NCI-H1092 (cell line): ENCODE results near the gene AKR7A3.
"Not testable (repeated sequence)": the region's sequence is repeated elsewhere in the genome, so short reads cannot be mapped to it uniquely, and the experiment has no call there.

Experiments
- DNase-seq: peaks from one replicate; lab custom pipeline; 2025; lab: John Stamatoyannopoulos, UW

Gene AKR7A3

GRCh38 chr1:19288324-19289241 is at the start of gene AKR7A3:
Gene AKR7A3 (minus strand): TSS chr1:19288770. CDS start chr1:19288709, 61 bp downstream.
- DNase-seq: not testable (repeated sequence)

- DNase-seq: no peak
These were observed 49.8 kb upstream of the AKR7A3 start for GRCh38 chr1:19338323-19338762.

DNA sequence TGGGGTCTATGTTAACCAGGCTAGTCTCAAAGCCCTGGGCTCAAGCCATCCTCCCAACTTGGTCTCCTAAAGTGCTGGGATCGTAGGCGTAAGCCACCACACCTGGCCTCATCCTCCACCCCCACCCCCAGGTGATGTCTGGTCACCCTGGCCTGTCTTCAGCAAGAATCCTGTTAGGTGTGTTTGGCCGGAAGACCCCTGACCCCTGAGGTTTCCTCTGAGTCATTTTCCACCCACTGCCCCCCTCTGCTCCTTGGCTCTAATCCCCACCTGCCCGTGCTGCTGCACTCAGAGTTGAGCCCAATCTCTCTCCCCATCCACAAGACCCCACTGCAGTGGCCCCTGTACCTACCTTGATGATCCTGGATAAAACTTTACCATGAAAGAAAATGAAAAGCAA is 48.7 kb upstream of the AKR7A3 start:
- no peak for DNase-seq

DNA sequence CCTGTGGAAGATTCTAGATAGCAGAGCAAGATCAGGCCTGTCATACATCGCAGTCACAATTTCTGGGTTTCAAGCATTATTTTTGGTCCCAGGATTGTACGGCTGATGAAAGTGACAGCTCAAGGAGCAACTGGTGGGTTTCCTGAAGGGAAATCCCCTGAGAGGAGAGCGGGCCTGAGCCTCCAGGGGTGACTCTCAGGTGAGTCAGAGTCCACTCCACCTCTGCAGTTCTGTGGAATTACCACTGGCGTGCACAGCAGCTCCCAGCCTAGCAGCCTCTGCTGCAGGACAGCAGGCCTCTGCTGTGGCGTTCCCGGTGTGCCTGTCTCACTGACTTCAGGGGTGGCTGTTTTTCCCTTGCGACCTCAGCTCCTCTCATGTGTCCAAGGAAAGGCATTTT is 48.0 kb upstream of the AKR7A3 start:
- DNase-seq: no peak

GRCh38 chr1:19333587-19334354 is 45.2 kb upstream of the AKR7A3 start:
- no peak for DNase-seq

- DNase-seq: no peak
These were observed 44.3 kb upstream of the AKR7A3 start for GRCh38 chr1:19332832-19333231.

- DNase-seq: no peak
These were observed 42.8 kb upstream of the AKR7A3 start for GRCh38 chr1:19331262-19331878.

DNA sequence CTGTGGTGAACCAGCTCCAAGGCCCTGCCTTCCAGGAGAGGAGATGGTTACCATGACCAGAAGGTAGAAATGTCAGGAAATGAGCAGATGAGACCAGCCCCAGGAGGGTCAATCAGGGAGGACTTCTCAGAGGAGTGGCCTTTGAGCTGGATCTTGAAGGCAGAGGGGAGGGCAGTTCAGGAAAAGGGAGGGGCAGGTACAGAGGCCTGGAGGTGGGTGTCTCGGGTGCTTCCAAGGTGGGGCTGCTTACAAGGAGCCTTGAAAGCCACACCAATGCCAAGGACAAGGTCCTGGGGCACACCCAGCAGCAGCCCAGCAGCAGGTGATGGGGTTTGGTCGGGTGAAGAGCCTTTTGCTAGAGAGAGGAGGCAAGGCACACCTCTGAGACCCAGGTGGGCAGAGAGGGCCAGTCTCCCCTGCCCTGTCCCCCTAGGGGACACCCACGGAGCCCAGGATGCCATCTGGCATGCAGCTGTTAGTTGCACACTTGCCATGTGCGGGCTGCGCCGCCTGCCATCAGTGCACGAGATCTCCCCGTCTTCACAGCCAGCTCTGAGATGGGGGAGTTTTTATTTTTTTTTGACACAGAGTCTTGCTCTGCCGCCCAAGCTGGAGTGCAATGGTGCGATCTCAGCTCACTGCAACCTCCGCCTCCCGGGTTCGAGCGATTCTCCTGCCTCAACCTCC is 42.0 kb upstream of the AKR7A3 start:
- DNase-seq: no peak

DNA sequence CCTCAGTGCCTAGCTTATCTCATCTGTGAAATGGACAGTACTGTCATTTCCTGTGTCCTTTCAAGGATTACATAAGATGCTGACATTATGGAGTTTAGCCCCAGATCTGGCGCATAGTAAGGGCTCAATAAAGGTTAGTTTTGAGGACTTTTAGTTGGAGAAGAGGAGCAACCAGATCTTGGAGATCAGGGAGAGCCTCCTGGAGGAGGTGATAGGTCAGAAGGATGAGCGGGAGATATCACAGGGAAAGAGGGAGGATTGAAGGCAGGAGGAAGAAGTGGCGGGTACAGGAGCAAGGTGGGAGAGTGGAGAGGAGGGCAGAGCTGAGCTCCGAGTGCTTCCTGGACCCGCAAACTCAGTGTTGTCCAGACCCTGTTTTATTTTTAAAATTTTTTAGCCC is 41.0 kb upstream of the AKR7A3 start:
- no peak for DNase-seq

GRCh38 chr1:19329188-19329587 is 40.6 kb upstream of the AKR7A3 start:
- DNase-seq: no peak

DNA sequence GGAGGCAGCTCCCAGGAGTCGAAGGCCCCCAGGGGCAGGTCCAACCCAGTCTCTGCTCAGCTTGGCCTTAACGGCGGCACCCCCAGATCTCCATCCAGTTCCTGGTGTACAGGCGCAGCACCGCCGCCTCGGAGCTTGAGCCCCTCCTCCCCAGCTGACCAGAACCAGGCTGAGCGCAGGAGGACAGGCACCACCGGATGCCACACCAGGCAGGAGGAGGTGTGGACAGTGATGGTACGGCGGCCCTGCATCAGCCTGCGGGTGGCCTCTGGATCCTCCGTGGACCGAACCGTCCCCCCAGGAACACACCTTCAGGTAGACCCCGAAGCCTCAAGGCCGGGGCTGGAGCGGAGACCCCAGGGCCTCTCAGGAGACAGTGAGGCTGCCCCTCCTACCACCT is 39.9 kb upstream of the AKR7A3 start:
- DNase-seq: no peak

DNA sequence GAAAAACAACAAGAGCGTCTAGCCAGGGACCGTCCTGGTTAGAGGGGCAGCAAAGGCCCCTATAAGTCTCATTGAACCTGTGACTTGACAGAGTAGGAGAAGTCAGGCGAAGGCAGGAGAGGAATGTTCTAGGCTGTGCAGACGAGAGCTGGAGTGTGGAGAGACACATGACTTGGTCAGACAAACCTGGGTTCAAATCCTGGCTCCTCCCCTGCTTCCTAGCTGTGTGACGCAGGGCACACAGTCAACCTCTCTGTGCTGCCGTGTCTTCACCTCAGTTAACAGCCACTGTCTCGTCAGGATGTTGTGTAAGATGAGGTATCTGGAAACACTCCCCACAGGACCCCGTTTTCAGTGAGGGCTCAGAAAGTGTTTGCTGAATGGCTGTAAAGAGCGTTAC is 39.2 kb upstream of the AKR7A3 start:
- no peak for DNase-seq

DNA sequence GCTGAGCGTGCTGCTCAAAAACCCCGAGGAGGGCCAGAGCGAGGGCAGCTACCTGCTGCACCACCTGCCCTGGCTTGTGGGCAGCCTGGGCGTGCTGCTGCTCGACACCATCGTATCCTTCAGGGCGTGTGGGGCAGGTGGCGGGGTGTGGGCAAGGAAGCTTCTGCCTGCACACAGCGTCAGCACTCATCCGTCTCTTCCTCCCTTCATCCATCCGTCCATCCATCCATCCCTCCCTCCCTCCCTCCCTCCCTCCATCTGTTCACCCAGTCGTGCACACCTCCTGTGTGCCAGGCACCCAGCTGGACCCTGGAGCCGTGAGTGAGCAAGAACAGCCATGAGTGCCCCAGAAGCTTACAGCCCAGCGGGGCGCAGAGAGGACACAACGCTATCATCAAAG is 38.7 kb upstream of the AKR7A3 start:
- DNase-seq: no peak

DNA sequence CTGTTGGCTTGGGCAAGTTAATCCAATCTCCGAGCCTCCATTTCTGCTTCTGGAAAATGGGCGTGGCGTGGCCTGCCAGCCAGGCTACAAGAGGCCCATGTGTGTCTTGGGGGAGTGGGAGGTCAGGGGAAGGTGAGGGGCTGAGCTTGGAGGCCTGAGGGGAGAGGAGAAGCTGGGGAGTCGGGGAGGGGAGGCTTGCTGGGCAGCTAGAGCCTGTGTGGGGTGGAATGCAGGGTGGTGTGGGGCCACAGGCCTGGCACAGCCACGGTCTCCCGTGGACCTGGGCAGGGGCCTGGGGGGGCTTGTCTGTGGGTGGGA is 38.1 kb upstream of the AKR7A3 start:
- DNase-seq: no peak

DNA sequence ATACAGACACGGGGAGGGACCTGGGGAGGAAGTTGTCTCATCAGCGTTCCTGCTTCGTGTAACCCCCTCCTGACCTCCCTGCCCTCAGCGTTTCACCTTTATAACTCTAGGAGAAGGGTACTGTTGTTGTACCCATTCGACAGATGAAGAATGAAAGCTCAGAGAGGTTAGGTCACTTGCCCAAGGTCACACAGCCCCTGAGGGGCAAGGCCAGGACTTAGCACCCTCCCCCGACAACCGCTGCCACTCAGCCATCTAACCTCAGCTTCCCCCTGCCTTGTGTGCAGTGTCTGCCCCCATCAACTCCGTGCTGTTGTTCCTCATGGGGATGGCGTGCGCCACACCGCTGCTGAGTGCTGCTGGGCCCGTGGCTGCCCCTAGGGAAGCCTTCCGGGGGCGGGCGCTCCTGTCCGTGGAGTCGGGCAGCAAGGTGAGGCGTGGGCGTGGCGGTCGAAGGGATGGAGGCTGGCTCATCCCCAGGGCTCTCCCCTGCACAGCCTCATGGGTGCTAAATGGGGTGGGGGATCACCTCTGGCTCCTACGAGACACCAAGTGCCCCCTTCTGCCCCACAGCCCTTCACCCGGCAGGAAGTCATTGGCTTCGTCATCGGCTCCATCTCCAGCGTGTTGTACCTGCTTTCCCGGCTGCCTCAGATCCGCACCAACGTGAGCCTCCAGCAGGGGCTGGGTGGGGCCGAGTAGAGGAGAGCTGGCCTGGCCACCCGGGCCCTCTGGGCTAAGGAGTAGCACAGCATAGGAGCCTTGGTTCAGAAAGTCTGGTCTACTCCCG is 37.6 kb upstream of the AKR7A3 start:
- DNase-seq: no peak

- no peak for DNase-seq
These were observed 36.9 kb upstream of the AKR7A3 start for GRCh38 chr1:19325368-19325957.

DNA sequence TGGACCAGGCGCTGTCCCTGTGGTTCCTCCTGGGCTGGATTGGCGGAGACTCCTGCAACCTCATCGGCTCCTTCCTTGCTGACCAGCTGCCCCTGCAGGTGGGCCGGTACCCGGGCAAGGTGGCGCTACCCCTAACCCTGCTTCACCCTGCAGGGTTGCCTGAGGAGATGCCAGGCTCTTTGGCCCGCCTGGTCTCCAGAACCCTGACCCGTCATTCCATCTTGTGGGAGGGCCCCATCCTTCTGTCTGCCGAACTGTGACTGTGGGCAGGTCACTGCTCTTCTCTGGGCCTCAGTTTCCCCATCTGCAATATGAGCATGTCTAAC is 36.1 kb upstream of the AKR7A3 start:
- DNase-seq: no peak

DNA sequence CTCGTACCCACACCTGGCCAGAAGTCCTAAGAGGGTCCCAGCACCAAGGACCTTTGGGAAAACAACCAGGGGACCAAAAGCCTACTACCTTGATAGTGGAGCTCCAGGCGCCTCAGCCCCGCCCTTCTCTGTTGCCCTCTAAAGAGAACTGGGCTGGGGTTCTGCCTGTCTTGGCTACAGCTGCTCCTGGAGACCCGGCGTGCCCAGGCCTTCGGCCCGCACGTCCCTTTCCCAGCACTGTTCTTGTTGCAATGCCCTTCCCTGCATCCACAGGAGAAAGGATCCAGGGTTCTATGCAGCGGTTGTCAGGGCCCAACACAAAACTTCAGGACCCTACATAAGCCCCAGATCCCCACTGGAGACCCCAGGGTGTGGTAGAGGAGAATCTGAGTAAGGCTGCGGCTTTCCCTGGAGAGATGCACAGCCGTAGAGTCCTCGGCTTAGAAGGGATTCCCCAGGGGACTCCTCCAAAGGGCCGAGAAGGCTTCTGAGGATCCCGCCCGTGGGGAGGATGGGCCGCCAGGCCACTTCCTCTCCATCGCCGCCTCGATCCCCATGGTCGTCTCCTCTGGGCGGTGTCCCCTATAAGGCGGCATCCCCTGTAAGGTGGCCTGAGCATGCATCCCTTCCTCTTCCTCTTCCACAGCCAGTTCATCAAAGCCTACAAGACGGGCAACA is 35.6 kb upstream of the AKR7A3 start:
- no peak for DNase-seq

DNA sequence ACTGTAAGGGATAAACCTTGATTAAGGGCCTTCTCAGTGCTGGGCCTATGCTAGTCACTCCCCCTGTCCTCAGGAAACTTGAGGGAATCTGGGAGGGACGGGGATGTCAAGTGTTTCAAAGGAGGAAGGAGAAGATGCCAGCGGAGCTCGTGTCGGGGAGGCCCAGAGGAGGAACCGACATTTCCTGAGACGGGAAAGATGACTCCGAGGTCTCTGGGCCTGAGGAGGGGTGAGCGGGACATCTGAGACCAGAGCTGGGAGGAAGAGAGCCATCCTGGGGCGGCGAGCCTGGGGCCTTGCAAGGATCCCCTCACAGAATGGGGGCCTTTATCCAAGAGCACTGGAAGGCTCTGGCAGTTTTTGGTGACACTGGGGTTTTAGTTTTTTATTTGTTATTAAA is 33.9 kb upstream of the AKR7A3 start:
- DNase-seq: no peak

- no peak for DNase-seq
These were observed 32.5 kb upstream of the AKR7A3 start for GRCh38 chr1:19321071-19321470.

DNA sequence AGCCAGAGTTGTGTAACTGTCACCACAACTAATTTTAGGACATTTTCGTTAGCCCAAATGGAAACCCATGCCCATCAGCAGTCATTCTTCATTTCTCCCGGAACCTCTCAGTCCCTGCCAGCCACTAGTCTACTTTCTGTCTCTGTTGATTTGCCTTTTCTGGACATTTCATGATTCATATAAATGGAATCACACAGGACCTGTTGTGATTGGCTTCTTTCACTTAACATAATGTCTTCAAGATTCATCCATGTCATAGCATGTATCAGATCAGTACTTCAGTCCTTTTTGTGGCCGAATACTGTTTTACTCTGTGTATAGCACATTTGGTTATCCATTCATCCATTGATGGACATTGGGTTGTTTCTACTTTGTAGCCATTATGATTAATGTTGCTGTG is 30.6 kb upstream of the AKR7A3 start:
- DNase-seq: no peak
